Epidermal melanocyte (primary cell): Measurements from ENCODE around the gene TNNT3.

Experiments used
- DNase-seq: peaks from one replicate; pipeline ENCODE4 v3.0.0; 2011; ENCODE audit warnings: low spot score; ENCODE audit not compliant: insufficient read length

TNNT3 gene

DNA sequence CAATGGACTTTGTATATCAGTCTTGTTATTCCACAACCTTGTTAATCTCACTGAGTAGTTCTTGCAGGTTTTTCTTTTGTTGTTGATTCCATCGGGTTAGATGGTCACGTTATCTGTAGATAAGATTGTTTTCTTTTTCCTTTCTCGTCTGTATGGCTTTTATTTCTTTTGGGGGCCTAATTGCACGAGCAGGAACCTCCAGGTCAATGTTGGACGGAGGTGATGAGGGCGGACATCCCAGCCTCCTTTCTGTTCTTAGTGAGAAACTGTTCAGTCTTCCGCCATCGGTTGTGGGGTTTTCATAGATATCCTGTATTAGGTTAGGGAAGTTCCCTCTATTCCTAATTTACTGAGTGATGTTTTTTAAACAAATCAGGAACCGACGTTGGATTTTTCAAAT is 23.0 kb upstream of the TNNT3 start:
- DNase-seq = no peak

DNA sequence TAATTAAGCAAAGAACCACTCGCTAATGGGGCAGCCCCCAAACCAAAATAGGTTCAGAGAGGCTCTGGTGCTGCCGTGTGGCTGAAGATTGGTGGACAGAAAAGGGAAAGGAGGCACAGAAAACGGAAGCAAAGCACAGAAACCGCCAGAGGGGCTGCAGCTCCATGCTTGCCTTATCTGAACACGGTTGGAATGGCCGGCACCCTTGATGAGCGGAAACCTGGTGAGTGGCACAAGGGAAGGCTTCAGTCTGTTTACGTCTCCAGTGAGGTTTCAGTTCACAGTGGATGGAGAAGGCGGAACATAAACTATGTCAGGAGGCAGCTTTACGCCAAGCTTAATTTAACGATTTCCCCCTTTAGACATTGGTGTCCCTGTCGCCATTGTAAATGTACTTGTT is 22.6 kb upstream of the TNNT3 start:
- DNase-seq = no peak

DNA sequence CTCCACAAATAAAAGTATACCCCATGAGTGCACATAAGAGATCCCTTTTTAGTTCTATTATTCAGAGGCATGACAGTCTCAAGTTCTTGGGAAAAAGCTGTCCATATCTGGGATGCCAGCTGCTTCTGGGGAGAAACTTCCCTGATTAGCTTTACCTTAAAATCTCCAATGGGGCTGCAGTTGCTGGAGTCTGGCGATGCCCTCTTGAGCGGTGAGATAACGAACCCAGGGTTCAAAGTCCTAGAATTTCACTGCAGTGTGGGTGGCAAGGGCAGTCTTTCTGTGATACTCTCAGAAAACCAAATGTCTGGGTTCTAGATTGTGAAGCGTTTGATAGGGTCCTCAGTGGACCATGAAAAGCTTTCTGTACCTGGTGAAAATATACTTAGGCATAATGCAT is 20.4 kb upstream of the TNNT3 start:
- DNase-seq = no peak

DNA sequence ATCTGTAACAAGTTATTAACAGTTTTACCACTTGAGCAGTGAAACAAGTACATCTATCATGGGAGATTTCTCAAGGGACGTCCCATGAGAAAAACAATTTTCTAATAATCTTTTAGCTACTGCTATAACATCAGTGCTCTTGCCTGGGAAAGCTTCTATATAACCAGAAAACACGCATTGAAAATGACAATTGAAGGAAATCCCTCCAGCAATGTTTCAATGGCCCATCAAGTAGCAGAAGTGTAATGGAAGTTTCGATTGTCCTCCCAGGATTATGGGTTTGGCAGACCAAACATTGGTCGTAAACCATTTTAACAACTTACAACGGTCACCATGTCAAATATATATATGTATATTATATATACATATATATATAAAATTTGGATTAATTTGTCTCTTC is 19.8 kb upstream of the TNNT3 start:
- no peak for DNase-seq

DNA sequence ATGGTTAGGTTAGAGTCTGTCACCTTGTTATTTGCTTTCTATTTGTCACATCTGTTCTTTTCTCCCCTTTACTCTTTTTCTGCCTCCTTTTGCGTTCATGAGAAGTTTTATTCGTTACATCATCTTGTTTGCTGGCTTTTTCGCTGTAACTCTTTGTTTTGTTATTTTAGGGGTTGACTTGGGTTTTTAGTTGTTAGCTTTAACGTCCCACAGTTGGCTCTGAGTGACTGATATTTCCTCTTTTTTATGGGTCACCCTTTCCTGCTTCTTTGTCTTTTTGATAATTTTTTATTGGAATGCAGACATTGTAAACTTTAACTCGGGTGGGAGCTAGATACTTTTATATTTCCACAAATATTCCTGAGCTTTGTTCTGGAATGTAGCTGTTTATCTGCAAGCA is 13.3 kb upstream of the TNNT3 start:
- DNase-seq = no peak

DNA sequence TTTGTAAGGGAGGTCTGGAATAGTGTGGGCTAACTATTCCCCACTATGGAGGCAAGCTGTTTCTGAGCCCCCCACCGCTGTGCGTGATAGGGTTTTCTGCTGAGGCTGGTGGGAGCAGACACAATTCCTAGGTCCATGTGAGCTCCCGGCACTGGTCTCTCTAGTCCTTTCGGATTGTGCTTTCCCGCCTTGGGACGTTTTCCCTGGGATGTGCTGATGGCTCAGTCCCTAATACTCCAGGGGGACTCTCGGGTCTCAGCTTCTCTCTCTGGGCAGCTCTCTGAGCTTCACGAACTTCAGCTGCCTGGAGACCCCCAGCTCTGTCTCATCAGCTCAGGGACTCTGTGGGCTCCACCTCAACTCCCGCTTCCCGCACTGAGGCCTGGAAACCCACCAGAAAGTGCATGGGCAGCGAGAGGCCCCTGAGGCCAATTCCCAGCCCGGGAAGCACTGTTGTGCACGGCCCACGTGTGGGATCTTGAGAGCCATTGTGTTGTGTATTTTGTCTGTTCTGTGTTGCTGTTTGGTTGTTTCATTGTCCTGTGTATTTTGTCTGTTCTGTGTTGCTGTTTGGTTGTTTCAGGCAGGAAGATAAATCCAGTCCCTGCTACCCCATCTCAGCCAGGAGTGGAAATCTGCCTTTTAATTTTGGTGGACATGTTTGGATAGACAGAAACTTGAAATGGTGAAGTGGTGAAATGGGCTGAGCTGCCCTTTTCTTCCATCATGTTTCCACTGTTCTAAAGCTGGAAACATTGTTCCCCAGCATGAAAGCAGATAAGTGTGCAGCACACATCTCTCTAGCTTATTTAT is 12.7 kb upstream of the TNNT3 start:
- DNase-seq = no peak

DNA sequence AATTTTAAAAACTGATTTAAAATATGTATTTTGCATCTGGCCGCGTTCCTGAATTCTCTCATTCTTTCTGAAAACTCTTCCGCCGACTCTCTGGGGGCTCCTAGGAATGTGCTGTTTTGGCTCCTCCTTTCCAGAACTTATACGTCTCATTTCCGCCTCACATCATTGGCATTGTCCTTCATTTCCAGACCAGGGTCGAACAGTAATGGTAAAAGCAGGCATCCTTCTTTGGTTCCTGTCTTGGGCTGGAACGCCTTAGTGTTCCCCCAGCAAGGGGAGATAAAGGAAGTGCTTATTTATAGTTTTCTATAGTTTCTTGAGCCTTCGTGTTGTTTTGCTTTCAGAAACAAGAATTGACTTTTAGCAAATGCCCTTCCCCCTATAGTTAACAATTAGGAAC is 10.9 kb upstream of the TNNT3 start:
- DNase-seq = no peak

DNA sequence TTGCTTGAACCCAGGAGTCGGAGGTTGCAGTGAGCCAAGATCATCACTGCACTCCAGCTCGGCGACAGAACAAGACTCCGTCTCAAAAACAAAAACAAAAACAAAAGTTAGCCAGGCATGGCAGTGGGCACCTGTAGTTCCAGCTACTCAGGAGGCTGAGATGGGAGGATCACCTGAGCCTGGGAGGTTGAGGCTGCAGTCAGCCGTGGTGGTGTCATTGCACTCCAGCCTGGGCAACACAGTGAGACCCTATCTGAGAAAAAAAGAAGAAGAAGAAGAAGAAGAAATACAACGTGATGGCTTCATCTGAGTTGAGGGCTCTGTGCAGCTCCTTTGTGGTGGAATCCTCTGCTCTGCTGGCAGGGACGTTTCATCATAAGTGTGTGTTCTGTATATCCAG is 10.0 kb upstream of the TNNT3 start:
- no peak for DNase-seq

DNA sequence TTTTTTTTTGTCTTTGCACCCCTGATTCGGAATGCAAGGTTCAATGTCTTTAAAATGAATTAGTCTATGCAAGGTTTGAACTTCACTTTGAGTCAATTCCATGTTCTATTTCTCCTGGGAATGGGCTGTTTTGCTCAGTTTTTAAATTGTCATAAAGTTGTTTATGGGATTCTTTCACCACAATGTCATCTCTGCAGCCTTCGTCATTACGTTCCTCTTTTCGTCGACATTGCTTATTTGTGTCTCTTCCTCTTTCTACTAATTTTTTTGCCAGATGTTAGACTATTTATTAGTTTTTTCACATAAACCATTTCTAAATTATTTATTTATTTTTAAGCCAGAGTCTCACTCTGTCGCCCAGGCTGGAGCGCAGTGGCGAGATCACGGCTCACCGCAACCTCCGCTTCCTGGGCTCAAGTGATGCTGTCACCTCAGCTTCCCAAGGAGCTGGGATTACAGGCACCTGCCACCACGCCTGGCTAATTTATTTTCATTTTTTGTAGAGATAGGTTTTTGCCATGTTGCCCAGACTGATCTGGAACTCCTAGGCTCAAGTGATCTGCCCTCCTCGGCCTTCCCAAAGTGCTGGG is 7.1 kb upstream of the TNNT3 start:
- no peak for DNase-seq

DNA sequence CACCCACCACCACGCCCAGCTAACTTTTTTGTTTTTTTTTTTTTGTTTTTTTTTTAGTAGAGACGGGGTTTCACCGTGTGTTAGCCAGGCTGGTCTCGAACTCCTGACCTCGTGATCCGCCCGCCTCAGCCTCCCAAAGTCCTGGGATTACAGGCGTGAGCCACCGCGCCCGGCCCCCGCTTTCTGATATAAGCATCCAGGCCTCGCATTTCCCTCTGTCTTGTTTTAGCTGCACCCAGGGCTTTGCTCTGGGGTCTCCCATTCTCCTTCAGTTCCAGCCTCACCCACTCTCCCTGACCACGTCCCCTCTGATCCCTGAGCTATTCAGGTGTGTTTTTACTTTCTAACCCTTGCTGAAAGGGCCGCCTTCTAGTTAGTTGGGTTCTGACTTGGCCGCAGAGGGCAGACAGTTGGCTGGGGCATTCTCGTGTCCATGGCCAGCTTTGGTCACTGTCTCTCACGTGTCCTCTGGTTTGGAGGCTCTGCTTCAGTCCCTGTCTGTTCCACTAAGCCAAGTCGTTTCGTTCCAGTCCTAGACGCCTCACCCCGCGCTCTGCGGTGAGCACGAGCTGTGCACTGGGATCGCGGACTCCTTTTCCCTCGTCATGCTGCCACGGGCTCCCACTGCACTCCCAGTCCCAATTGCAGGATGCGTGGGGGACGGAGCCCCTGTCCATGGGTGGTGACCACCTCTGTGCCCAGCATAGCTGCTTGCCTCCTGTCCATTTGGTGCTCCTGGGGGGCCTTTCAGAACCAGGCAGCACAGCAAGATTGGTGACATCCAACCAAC is 6.0 kb upstream of the TNNT3 start:
- DNase-seq = no peak

DNA sequence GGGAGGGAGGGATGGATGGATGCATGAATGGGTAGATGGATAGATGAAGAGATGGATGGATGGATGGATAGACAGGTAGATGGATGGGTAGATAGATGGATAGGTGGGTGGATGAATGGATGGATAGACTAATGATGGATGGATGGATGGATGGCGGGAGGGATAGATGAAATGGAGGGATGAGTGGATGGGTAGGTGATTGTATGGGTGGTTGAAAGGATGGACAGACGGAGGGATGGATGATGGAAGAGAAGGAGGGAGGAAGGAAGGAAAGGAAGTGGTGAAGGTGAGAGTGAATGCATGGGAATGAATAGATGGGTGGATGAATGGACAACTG is 3.7 kb upstream of the TNNT3 start:
- no peak for DNase-seq

DNA sequence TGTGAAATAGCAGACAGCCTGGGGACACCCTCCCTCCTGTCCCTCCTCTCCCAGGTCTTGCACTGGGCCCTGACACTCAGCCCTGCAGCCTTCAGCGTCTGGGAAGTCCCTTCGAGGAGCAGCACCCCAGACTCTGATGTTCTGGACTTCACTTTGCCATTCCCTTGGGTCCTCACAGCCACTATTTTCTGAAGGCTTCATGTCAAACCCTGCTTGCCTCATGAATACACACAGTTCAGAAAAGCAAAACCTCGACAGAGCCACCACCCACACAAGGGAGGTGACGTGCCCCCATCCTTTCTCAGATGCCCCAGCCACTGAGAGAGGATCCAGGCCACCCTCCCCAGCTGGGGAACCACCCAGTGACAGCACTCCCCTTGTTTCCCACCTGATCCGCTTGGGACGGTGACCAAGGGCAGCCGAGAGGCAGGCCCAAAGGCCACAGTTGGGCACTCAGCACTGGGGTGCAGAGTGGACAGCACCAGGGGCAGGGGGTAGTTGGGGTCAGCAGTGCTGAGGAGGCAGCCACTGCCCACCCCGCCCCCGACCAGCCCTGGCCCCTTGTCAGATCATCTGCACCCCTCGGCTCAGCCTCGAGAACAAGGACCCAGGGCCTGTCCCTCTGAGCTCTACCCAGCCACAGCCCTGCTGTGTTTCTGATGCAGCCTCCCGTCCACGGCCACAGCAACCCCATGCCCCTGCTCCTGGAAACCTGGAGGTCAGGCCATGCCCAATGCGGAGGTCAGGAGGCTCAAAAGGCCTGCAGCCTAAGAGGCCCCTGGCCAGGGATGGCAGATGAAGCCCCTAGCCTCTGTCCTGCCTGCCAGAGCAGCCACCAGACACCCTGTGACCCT is 3.1 kb upstream of the TNNT3 start:
- DNase-seq = no peak

DNA sequence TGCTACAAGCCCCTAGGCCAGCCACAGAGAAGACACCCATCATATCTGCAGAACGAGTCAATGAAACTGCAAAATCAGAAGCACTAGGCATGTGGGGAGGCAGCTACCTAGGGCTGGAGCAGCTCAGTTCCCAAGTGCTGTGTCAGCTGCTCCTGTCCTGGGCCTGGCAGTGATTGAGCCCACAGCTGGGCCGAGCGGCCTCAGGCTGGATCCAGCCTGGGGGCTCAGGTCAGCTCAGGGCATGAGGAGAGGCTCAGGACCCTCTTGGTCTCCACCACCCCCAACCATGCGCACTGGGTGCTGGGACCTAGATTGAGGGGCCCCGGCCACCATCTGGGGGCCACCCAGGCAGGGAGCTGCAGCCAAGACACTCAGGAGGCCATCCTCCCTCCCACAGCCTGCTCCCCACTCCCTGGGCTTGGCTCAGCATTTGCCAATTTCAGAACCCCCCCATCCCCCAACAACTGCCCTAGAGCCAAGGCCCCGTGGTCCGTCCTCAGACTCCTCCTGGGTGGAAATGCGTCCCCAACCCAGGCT is 2.4 kb upstream of the TNNT3 start:
- DNase-seq = no peak

DNA sequence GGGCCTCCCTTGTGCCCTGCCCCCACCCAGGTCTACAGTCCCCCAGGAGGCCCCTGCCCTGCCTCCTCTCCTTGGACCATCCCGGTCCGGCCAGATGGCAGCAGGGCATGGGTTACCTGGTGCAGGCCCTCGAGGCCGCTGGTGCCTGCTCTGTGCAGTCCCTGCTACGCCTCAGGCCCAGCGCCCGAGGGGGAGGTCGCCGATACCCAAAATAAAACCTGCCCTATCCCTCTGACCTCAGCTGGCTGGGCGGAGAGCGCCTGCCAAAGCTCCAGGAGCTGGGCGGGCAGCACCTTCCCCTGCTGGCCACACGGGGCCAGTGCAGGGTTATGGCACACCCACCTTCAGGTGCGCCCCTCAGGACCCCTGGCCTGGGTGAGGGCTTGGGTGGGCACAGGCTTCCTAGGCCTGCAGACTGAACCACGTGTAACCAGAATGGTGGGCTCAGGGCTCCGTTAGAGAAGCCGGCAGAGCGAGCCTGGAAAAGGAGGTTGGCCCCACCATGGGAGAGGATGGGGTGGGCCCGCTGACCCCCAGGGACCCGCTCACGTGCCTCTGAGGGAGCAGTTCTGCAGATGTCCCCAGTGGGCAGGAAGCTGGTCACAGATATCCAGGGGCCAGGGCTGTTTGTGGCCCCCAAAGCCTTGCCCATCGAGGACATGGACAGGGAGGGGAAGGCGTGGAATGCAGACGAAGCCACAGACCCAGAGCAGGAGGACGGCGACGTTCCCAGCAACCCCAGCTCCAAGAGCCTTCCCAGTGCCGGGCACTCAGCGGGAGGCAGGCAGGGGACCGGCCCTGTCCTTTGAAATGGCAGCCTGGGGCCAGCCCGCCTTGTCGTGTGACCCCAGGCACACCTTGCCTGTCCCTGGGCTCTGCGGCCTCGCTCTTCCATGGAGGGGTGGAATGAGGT is 1.7 kb upstream of the TNNT3 start:
- DNase-seq = no peak

DNA sequence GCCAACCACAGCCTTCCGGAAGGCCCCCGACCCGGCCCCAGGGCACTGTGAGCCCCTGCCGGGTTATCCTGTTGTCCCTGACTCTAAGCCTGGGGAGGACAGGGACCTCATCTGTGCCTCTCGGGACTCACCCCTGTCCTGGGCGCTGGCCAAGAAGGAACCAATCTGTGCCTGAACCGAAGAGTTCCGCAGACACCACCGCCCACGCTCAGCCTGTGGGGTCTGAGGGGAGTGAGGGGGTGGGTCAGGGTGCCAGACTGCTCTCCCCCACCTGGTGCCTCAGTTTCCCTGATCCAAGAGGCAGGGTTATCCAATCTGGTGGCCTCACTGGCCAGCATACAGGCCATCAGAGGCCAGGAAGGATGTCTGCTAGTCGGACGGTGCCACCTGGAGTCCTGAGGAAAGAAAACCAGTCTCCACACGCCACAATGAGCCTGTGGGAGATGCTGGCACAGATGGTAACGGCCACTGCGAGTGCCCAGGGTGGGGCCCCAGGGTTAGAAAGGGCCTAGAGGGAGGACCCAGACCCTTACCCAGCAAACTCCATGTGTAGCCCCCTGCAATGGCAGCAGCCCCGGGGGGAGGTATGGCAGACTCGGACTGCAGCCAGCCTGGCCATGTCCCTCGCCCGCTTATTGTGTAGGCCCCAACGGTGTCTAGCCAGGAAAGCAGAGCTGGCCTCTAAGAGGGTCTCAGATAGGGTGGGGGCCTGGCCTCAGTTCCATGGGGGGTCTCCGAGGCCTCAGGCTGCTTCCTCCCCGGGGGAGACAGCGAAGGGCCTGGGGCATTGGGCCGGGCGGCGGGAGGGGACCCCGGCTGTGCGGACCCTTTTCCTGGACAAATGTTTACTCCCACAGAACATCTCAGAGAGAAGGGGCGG is 827 bp upstream of the TNNT3 start:
- no peak for DNase-seq

DNA sequence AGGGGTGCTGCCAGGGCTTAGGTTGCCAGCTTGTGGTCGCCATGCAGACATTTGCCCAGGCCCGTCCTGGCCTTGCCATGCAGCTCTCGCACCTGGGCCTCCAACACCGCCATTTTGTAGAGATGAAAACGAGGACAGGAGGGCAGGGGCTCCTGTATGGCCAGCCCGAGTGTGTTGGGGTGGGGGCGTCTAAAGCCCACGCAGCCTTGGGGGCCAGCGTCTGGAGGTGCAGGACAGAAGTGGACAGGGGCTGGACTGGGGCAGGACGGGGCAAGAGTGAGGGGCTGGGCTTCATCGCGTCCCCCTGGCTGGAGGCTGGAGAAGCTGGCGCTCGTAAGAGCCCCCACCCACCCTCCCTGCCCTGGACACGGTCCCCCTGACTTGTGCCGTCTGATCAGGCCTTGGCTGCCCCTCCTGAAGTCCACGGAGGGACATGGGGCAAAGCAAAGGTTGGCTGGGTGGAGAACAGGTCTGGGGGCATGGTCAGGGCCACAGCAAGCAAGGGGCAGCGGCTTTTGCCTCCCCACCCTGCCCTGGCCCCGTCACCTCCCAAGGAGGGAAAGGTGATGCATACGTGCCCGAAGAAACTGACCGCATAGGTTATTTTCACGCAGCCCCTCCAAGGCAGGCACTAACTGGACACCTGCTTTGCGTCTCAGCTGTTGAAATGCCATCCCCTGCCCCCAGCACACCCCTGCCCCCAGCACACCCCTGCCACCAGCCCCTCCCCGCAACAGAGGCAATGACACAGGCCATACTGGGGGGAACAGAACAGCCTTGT is 815 bp downstream of the TNNT3 start:
- no peak for DNase-seq

DNA sequence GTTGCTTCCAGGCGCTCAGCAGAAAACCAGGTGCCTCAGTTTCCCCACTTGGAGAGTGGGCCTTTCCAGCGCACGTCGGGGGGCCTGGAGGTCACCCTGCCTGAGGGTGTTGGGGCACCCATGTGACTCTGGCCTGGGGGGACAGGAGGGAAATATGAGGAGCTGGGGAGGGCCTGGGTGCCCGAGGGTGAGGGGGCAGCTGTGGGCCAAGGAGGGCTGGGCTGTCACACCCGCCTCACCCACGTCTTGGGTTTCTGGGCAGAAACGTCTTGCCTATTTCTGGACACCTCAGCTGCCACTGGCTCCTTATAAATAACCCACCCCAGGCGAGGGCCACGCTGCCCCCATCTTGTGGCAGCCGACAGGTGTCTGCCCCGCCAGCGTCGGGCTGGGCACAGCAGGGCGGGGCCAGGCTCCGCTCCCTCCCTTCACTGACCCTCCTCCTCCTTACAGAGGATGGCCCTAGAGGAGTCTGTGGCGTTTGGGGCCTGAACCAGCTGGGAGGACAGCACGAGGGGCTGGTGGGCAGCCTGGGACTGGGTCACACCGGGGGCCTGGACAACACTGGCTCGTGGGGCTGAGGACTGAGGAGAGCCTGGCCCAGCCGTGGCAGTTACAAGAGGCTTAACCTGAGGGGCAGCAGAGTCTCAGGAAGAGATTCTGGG is 1.5 kb downstream of the TNNT3 start:
- DNase-seq = no peak

DNA sequence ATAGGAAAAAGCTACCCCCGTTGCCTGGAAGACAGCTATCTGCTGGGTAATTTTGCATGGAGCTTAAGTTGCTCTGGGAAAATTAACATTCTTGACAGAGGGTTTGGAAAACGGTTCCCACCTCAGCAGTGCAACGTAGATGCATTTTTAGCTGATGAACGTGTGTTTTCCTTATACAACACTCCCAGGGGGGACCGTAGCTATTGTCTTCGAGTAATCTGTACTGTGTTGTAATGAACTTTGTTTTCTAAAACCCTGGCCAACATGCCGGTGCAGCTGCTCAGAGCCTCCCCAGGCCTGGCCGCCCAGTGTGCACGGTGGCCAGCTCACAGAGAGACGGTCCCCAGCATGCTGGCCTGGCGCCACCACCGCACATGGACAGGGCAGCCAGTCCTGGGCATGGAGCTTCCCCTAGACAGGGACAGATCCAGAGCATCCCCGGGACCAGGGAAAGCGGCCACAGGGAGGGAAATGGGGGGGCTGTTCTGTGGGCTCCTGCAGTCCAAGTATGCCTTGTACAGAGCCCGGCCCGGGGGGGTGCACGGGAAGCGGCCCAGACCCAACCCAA is 2.2 kb downstream of the TNNT3 start:
- DNase-seq = no peak
